NCI-H1417 treated with DMSO at 0.1 percent for 48 hours (cell line): ENCODE results near the gene PIP4K2B.

ENCODE experiments used
- DNase-seq: peaks from one replicate; lab custom pipeline; 2025; lab: John Stamatoyannopoulos, UW

Gene PIP4K2B

GRCh38 chr17:38779965-38780752 is 19.2 kb downstream of the PIP4K2B start:
- no peak for DNase-seq

GRCh38 chr17:38777641-38778250 is 21.6 kb downstream of the PIP4K2B start:
- no peak for DNase-seq

- DNase-seq, result no peak
Measured at GRCh38 chr17:38773258-38773657, 26.1 kb downstream of the PIP4K2B start.

- DNase-seq, result no peak
Measured at GRCh38 chr17:38768417-38768816, 30.9 kb downstream of the PIP4K2B start.

GRCh38 chr17:38766341-38766740 is 33.0 kb downstream of the PIP4K2B start:
- DNase-seq, result no peak

GRCh38 chr17:38762231-38762630 is 37.1 kb downstream of the PIP4K2B start:
- DNase-seq, result no peak

GRCh38 chr17:38761612-38762011 is 37.7 kb downstream of the PIP4K2B start:
- no peak for DNase-seq

GRCh38 chr17:38753071-38753506 is 46.3 kb downstream of the PIP4K2B start:
- DNase-seq, result no peak

GRCh38 chr17:38752308-38753070 is 46.9 kb downstream of the PIP4K2B start, which contains the start of gene PSMB3:
TSS of gene PSMB3 (plus strand) at chr17:38752741. CDS start at chr17:38752827, 86 bp downstream.
- peak; percentile 99 for DNase-seq

GRCh38 chr17:38751808-38752307 is 47.5 kb downstream of the PIP4K2B start:
- peak; percentile 58 for DNase-seq

- no peak for DNase-seq
Measured at GRCh38 chr17:38751144-38751807, 48.1 kb downstream of the PIP4K2B start.

- DNase-seq, result no peak
Measured at GRCh38 chr17:38750312-38751121, 48.8 kb downstream of the PIP4K2B start.

- DNase-seq, result no peak
Measured at GRCh38 chr17:38750044-38750311, 49.4 kb downstream of the PIP4K2B start.

- no peak for DNase-seq
Measured at GRCh38 chr17:38749223-38750043, 49.9 kb downstream of the PIP4K2B start.

- DNase-seq, result no peak
Measured at GRCh38 chr17:38748892-38749222, 50.5 kb downstream of the PIP4K2B start.

GRCh38 chr17:38748149-38748891 is 51.0 kb downstream of the PIP4K2B start, which contains the start of gene PCGF2:
TSS of gene PCGF2 (minus strand) at chr17:38748336. CDS start at chr17:38740402, 7,934 bp downstream.
- peak; percentile 64 for DNase-seq

- DNase-seq, result no peak
Measured at GRCh38 chr17:38747463-38748148, 51.8 kb downstream of the PIP4K2B start.

GRCh38 chr17:38746849-38747462 is 52.4 kb downstream of the PIP4K2B start:
- DNase-seq, result no peak
